DMS53 (cell line): Measurements from ENCODE around the gene MATR3.
"Not testable (repeated sequence)": the region's sequence is repeated elsewhere in the genome, so short reads cannot be mapped to it uniquely, and the experiment has no call there.

ENCODE experiments used
- DNase-seq: peaks from one replicate; lab custom pipeline; 2025; lab: John Stamatoyannopoulos, UW

MATR3 gene

GRCh38 chr5:139296198-139296597 is 2.7 kb downstream of the MATR3 start:
- no peak for DNase-seq

GRCh38 chr5:139296862-139297326 is 3.4 kb downstream of the MATR3 start:
- DNase-seq = no peak

GRCh38 chr5:139297439-139298133 is 4.0 kb downstream of the MATR3 start:
- no peak for DNase-seq

GRCh38 chr5:139298242-139298641 is 4.7 kb downstream of the MATR3 start:
- DNase-seq = no peak

- no peak for DNase-seq
Observed at GRCh38 chr5:139299486-139299885, 5.9 kb downstream of the MATR3 start.

- DNase-seq = no peak
Observed at GRCh38 chr5:139301808-139302499, 8.4 kb downstream of the MATR3 start.

GRCh38 chr5:139304391-139305324 is 11.1 kb downstream of the MATR3 start:
- DNase-seq = no peak

- no peak for DNase-seq
Observed at GRCh38 chr5:139306197-139306596, 12.7 kb downstream of the MATR3 start.

GRCh38 chr5:139306628-139307379 is 13.3 kb downstream of the MATR3 start:
- DNase-seq = no peak

- DNase-seq = no peak
Observed at GRCh38 chr5:139308797-139309196, 15.3 kb downstream of the MATR3 start.

GRCh38 chr5:139310715-139311186 is 17.2 kb downstream of the MATR3 start:
- DNase-seq = not testable (repeated sequence)

- no peak for DNase-seq
Observed at GRCh38 chr5:139312075-139312474, 18.5 kb downstream of the MATR3 start.

- no peak for DNase-seq
Observed at GRCh38 chr5:139314276-139314675, 20.7 kb downstream of the MATR3 start.

- DNase-seq = no peak
Observed at GRCh38 chr5:139315056-139315615, 21.6 kb downstream of the MATR3 start.

GRCh38 chr5:139335811-139336210 is 42.3 kb downstream of the MATR3 start:
- DNase-seq = peak; percentile 29

- DNase-seq = peak; percentile 23
Observed at GRCh38 chr5:139340051-139340450, 46.5 kb downstream of the MATR3 start.

GRCh38 chr5:139341187-139341688 is 47.7 kb downstream of the MATR3 start:
- no peak for DNase-seq

GRCh38 chr5:139341689-139342422 is 48.3 kb downstream of the MATR3 start, which contains the start of gene PAIP2:
Gene PAIP2 (plus strand): TSS chr5:139341854. CDS start chr5:139363785, 21,931 bp downstream.
- peak; percentile 99 for DNase-seq

- no peak for DNase-seq
Observed at GRCh38 chr5:139342423-139342723, 48.8 kb downstream of the MATR3 start.

- DNase-seq = no peak
Observed at GRCh38 chr5:139343476-139343875, 49.9 kb downstream of the MATR3 start.
